Measurements from ENCODE around the gene NGF.

Gene NGF

GRCh38 chr1:115278211-115278610 lies 59.8 kb downstream of the NGF start:
- no peak for DNase-seq (ENCODE audit: low spot score)

GRCh38 chr1:115277276-115277675 lies 60.8 kb downstream of the NGF start:
- DNase-seq (ENCODE audit: low spot score) = no peak

- peak; percentile 4 for DNase-seq (ENCODE audit: low spot score)
Observed at GRCh38 chr1:115275216-115275615, 62.8 kb downstream of the NGF start.

- DNase-seq (ENCODE audit: low spot score) = no peak
Observed at GRCh38 chr1:115274467-115274866, 63.6 kb downstream of the NGF start.

GRCh38 chr1:115266729-115267421 lies 71.2 kb downstream of the NGF start:
- no peak for DNase-seq (ENCODE audit: low spot score)

- no peak for DNase-seq (ENCODE audit: low spot score)
Observed at GRCh38 chr1:115265099-115265498, 73.0 kb downstream of the NGF start.

GRCh38 chr1:115262886-115263285 lies 75.2 kb downstream of the NGF start:
- DNase-seq (ENCODE audit: low spot score) = no peak

- no peak for DNase-seq (ENCODE audit: low spot score)
Observed at GRCh38 chr1:115261496-115261895, 76.6 kb downstream of the NGF start.

GRCh38 chr1:115258302-115258866 lies 79.7 kb downstream of the NGF start:
- no peak for DNase-seq (ENCODE audit: low spot score)

- no peak for DNase-seq (ENCODE audit: low spot score)
Observed at GRCh38 chr1:115257591-115257990, 80.5 kb downstream of the NGF start.

GRCh38 chr1:115255154-115255553 lies 82.9 kb downstream of the NGF start:
- no peak for DNase-seq (ENCODE audit: low spot score)

- DNase-seq (ENCODE audit: low spot score) = no peak
Observed at GRCh38 chr1:115252585-115252984, 85.5 kb downstream of the NGF start.

- DNase-seq (ENCODE audit: low spot score) = no peak
Observed at GRCh38 chr1:115251856-115252255, 86.2 kb downstream of the NGF start.

- DNase-seq (ENCODE audit: low spot score) = no peak
Observed at GRCh38 chr1:115251340-115251748, 86.7 kb downstream of the NGF start.

GRCh38 chr1:115246526-115246925 lies 91.5 kb downstream of the NGF start:
- DNase-seq (ENCODE audit: low spot score) = no peak

GRCh38 chr1:115245227-115245626 lies 92.8 kb downstream of the NGF start:
- DNase-seq (ENCODE audit: low spot score) = no peak

GRCh38 chr1:115242543-115242942 lies 95.5 kb downstream of the NGF start:
- no peak for DNase-seq (ENCODE audit: low spot score)

- no peak for DNase-seq (ENCODE audit: low spot score)
Observed at GRCh38 chr1:115241309-115241708, 96.7 kb downstream of the NGF start.

GRCh38 chr1:115240297-115240696 lies 97.8 kb downstream of the NGF start:
- no peak for DNase-seq (ENCODE audit: low spot score)

GRCh38 chr1:115239426-115239825 lies 98.6 kb downstream of the NGF start:
- no peak for DNase-seq (ENCODE audit: low spot score)

- DNase-seq (ENCODE audit: low spot score) = no peak
Observed at GRCh38 chr1:115239148-115239422, 99.0 kb downstream of the NGF start.

- no peak for DNase-seq (ENCODE audit: low spot score)
Observed at GRCh38 chr1:115238336-115239147, 99.5 kb downstream of the NGF start.

GRCh38 chr1:115237507-115237906 lies 100.5 kb downstream of the NGF start:
- no peak for DNase-seq (ENCODE audit: low spot score)
